ENCODE measurements around the gene HORMAD2. TPM values are rescaled to one million over a fixed set of nuclear protein-coding genes. Genes with fewer than 3 reads are reported as not detected.

Gene HORMAD2
- polyA plus RNA-seq, 1 of the 3 experiments (the other 2 are of a cell fraction), result not detected

GRCh38 chr22:30161051-30161469 lies 80.8 kb downstream of the HORMAD2 start:
- Histone ChIP-seq H3K36me3 (replicated peaks in 1 of 2; ENCODE audit: control insufficient read depth in 1 of 2, insufficient read depth in 2 of 2, low read length in 1 of 2) (no peaks in the 10 kb centered on the region), H2AFZ (ENCODE audit: low read depth) (no peak overlapping the region), H3F3A (replicated peaks; ENCODE audit: insufficient read depth) (peaks cover 3% of the 10 kb centered on the region), H3K79me2 (ENCODE audit: insufficient read depth) (no peaks in the 10 kb centered on the region), H3K9ac (no peak overlapping the region), H4K20me1 (ENCODE audit: insufficient read depth) (no peaks in the 10 kb centered on the region), H3K4me1 (ENCODE audit: control insufficient read depth in 1 of 2, insufficient read depth in 2 of 2, low read depth in 1 of 2, low read length in 1 of 2) (no peaks in the 10 kb centered on the region), H3K4me3 (ENCODE audit: low read depth in 2 of 2, low read length in 1 of 2) (no peak overlapping the region), H3K27me3 (ENCODE audit: insufficient read depth) (no peaks in the 10 kb centered on the region), H3K4me2 (no peak overlapping the region), H3K9me3 (no peaks in the 10 kb centered on the region), H3K9me2 (no peaks in the 10 kb centered on the region), H3K27ac (ENCODE audit: low read depth in 2 of 2, low read length in 1 of 2) (no peak overlapping the region)
- ChIA-PET CTCF (no interaction called here), POLR2A (no interaction called here)
- DNase-seq, result no peak
- TF ChIP-seq POLR2AphosphoS5 (IDR thresholded peaks at IDR 0.05; ENCODE audit: low read depth, low read length) (no peak), RXRA (IDR thresholded peaks at IDR 0.05; ENCODE audit: borderline replicate concordance, low read depth) (no peak), ZBTB33 (IDR thresholded peaks at IDR 0.05; ENCODE audit: borderline replicate concordance, low read depth) (no peak), USF2 (IDR thresholded peaks at IDR 0.05; ENCODE audit: borderline replicate concordance, low read depth, low read length) (no peak), SMC3 (IDR thresholded peaks at IDR 0.05; ENCODE audit: low read depth, low read length) (no peak), GATA2 (CRISPR knock-in tag; IDR thresholded peaks at IDR 0.05) (no peak), EP300 (IDR thresholded peaks at IDR 0.05; ENCODE audit: borderline replicate concordance in 1 of 2, low read depth in 1 of 2, low read length in 1 of 2) (no peak), IRF3 (IDR thresholded peaks at IDR 0.05; ENCODE audit: low read depth, low read length) (no peak), TCF12 (IDR thresholded peaks at IDR 0.05) (no peak), ELF1 (IDR thresholded peaks at IDR 0.05) (no peak), TAF1 (IDR thresholded peaks at IDR 0.05; ENCODE audit: borderline replicate concordance, low read depth, low read length) (no peak), FOXM1 (IDR thresholded peaks at IDR 0.05; ENCODE audit: low read depth) (no peak), SIN3A (IDR thresholded peaks at IDR 0.05; ENCODE audit: borderline replicate concordance, low read depth, low read length) (no peak), MEF2A (IDR thresholded peaks at IDR 0.05; ENCODE audit: borderline replicate concordance, low read depth) (no peak)

GRCh38 chr22:30167296-30167695 lies 87.0 kb downstream of the HORMAD2 start:
- POLR2A ChIA-PET, result no interaction called here
- Histone ChIP-seq H3K79me2 (ENCODE audit: insufficient read depth) (no peaks in the 10 kb centered on the region), H2AFZ (ENCODE audit: low read depth) (no peak overlapping the region), H3F3A (replicated peaks; ENCODE audit: insufficient read depth) (no peaks in the 10 kb centered on the region), H3K9me2 (no peaks in the 10 kb centered on the region), H3K27me3 (ENCODE audit: insufficient read depth) (no peaks in the 10 kb centered on the region), H3K9me3 (no peaks in the 10 kb centered on the region), H3K9ac (no peak overlapping the region), H3K27ac (ENCODE audit: low read depth in 2 of 2, low read length in 1 of 2) (no peak overlapping the region), H3K4me1 (ENCODE audit: control insufficient read depth in 1 of 2, insufficient read depth in 2 of 2, low read depth in 1 of 2, low read length in 1 of 2) (no peaks in the 10 kb centered on the region; a peak in 2 of 4 replicates), H3K4me2 (no peak overlapping the region), H3K36me3 (replicated peaks in 1 of 2; ENCODE audit: control insufficient read depth in 1 of 2, insufficient read depth in 2 of 2, low read length in 1 of 2) (no peaks in the 10 kb centered on the region), H4K20me1 (ENCODE audit: insufficient read depth) (no peaks in the 10 kb centered on the region), H3K4me3 (ENCODE audit: low read depth in 2 of 2, low read length in 1 of 2) (no peak overlapping the region)
- TF ChIP-seq TCF12 (IDR thresholded peaks at IDR 0.05) (0 out of 2 replicates have a peak, but pooled peaks have one; percentile 11), GABPA (IDR thresholded peaks at IDR 0.05; ENCODE audit: low read depth) (no peak), POLR2AphosphoS5 (IDR thresholded peaks at IDR 0.05; ENCODE audit: low read depth, low read length) (no peak), YY1 (IDR thresholded peaks at IDR 0.05; ENCODE audit: low read depth) (no peak)
- DNase-seq, result no peak
- CTCF ChIA-PET, result no interaction called here
- WGBS (ENCODE audit: low lambda C conversion rate), result 49% methylated on average over 2 of the region's 2 CpGs
